GM12878 (cell line): ENCODE measurements around the gene TRDMT1. TPM values are rescaled to one million over a fixed set of nuclear protein-coding genes. Genes with fewer than 3 reads are reported as not detected.

Experiments
- BACH1 ChIP-seq: fragments of 450-650 bp; IDR thresholded peaks from 2 replicates; pipeline ENCODE4 v1.6.1; 2017; ENCODE audit warnings: mild to moderate bottlenecking, borderline replicate concordance
- CUX1 ChIP-seq: IDR thresholded peaks from 2 replicates; pipeline ENCODE4 v1.6.1; 2012; ENCODE audit warnings: improper control_type of control experiment, low read depth, low read length; ENCODE audit not compliant: insufficient replicate concordance
- EZH2 ChIP-seq: IDR thresholded peaks from 2 replicates; pipeline ENCODE4 v1.6.1; 2012; ENCODE audit warnings: low read depth, mild to moderate bottlenecking, control low read depth, inconsistent platforms, low read length, borderline replicate concordance; ENCODE audit not compliant: control insufficient read depth
- HDGF ChIP-seq: fragments of 450-650 bp; IDR thresholded peaks from 2 replicates; pipeline ENCODE4 v1.6.1; 2016; ENCODE audit warnings: antibody characterized with exemption
- IRF4 ChIP-seq: IDR thresholded peaks from 2 replicates; pipeline ENCODE4 v1.6.1; 2011; ENCODE audit warnings: low read depth, low read length
- KAT2A ChIP-seq: conservative IDR thresholded peaks from 2 replicates; pipeline ENCODE4 v1.6.1; 2011; ENCODE audit warnings: low read depth, low read length; ENCODE audit not compliant: control insufficient read depth
- LARP7 ChIP-seq: fragments of 450-650 bp; IDR thresholded peaks from 2 replicates; pipeline ENCODE4 v1.6.1; 2017; ENCODE audit warnings: mild to moderate bottlenecking
- MTA2 ChIP-seq: fragments of 450-650 bp; IDR thresholded peaks from 2 replicates; pipeline ENCODE4 v1.6.1; 2016; ENCODE audit warnings: low read depth, mild to moderate bottlenecking, moderate library complexity
- NR2C1 ChIP-seq: fragments of 450-650 bp; IDR thresholded peaks from 2 replicates; pipeline ENCODE4 v1.6.1; 2017; ENCODE audit warnings: antibody characterized with exemption, mild to moderate bottlenecking, moderate library complexity
- NRF1 ChIP-seq: conservative IDR thresholded peaks from 2 replicates; pipeline ENCODE4 v1.6.1; 2011; ENCODE audit warnings: mild to moderate bottlenecking, low read depth, low read length, improper control_type of control experiment
- POLR2A ChIP-seq: IDR thresholded peaks from 2 replicates; pipeline ENCODE4 v1.6.1; 2011; ENCODE audit warnings: low read depth, mild to moderate bottlenecking, low read length
- RAD51 ChIP-seq: fragments of 450-650 bp; IDR thresholded peaks from 2 replicates; pipeline ENCODE4 v1.6.1; 2016; ENCODE audit warnings: moderate library complexity, mild to moderate bottlenecking, inconsistent platforms
- RELB ChIP-seq: fragments of 450-650 bp; IDR thresholded peaks from 2 replicates; pipeline ENCODE4 v1.6.1; 2017; ENCODE audit warnings: low read depth, mild to moderate bottlenecking, moderate library complexity
- SIX5 ChIP-seq: IDR thresholded peaks from 2 replicates; pipeline ENCODE4 v1.6.1; 2011; ENCODE audit warnings: mild to moderate bottlenecking, low read depth, low read length, moderate library complexity; ENCODE audit not compliant: severe bottlenecking
- SMARCA5 ChIP-seq: fragments of 450-650 bp; IDR thresholded peaks from 2 replicates; pipeline ENCODE4 v1.6.1; 2017; ENCODE audit warnings: mild to moderate bottlenecking
- SP1 ChIP-seq: IDR thresholded peaks from one replicate; pipeline ENCODE4 v1.6.1; 2011; ENCODE audit warnings: low read depth, low read length
- SREBF2 ChIP-seq: IDR thresholded peaks from 2 replicates; pipeline ENCODE4 v1.6.1; 2012; ENCODE audit warnings: mild to moderate bottlenecking, low read length
- TARDBP ChIP-seq: IDR thresholded peaks from 2 replicates; pipeline ENCODE4 v1.6.1; 2016; ENCODE audit warnings: borderline replicate concordance
- ZNF274 ChIP-seq: IDR thresholded peaks from one replicate; pipeline ENCODE4 v1.8.0; 2011; ENCODE audit not compliant: insufficient read length, insufficient read depth
- polyA plus RNA-seq, 11 experiments: library from polyadenylated mRNA; depleted of rRNA in 4 of 11; unstranded in 6 of 11; stranded (reverse) in 5 of 11; fragments of >200 nt; fragmentation: Nextera tagmentation in 4 of 11; fragmentation: Illumina TruSeq in 1 of 11; extraction: Ambion mirVana in 4 of 11; extraction: Trizol in 1 of 11; gene quantifications; 1 replicate in 1 of 11; 2 replicates in 10 of 11; pipeline versions ENCODE4 v1.2.1 to v1.2.3, GENCODE V29; 2011 to 2016; ENCODE audit warnings: inconsistent platforms in 2 of 11, missing spikeins in 2 of 11, low read depth in 1 of 11
- total RNA-seq, 4 experiments: library from RNA; depleted of rRNA in 3 of 4; stranded (reverse); fragments of >200 nt in 3 of 4; fragmentation: Illumina TruSeq in 1 of 4; extraction: Trizol in 1 of 4; gene quantifications; 2 replicates each; pipeline versions ENCODE4 v1.2.1 to v1.2.3, GENCODE V29; 2013 to 2021
- TF ChIP-seq, protein P1 (sequence below): fragments of 450-650 bp; formaldehyde crosslinking; IDR thresholded peaks from 2 replicates; pipeline ENCODE4 v1.4.0; 2020; ENCODE audit warnings: mild to moderate bottlenecking, moderate library complexity
- TF ChIP-seq, protein P2 (sequence below): IDR thresholded peaks from 2 replicates; pipeline ENCODE4 v1.6.1; 2012; ENCODE audit warnings: low read depth, low read length, improper control_type of control experiment

Gene TRDMT1
- total and polyA plus RNA-seq, 10 of the 15 experiments (the other 5 are each of a cell fraction or from before 2014, with no cell fraction given): 2.3 to 9.7 (median 4.6) TPM

GRCh38 chr10:17228091-17229015 lies 26.9 kb upstream of the TRDMT1 start, which contains the start of gene VIM (continued):
- TF ChIP-seq, protein P1, sequence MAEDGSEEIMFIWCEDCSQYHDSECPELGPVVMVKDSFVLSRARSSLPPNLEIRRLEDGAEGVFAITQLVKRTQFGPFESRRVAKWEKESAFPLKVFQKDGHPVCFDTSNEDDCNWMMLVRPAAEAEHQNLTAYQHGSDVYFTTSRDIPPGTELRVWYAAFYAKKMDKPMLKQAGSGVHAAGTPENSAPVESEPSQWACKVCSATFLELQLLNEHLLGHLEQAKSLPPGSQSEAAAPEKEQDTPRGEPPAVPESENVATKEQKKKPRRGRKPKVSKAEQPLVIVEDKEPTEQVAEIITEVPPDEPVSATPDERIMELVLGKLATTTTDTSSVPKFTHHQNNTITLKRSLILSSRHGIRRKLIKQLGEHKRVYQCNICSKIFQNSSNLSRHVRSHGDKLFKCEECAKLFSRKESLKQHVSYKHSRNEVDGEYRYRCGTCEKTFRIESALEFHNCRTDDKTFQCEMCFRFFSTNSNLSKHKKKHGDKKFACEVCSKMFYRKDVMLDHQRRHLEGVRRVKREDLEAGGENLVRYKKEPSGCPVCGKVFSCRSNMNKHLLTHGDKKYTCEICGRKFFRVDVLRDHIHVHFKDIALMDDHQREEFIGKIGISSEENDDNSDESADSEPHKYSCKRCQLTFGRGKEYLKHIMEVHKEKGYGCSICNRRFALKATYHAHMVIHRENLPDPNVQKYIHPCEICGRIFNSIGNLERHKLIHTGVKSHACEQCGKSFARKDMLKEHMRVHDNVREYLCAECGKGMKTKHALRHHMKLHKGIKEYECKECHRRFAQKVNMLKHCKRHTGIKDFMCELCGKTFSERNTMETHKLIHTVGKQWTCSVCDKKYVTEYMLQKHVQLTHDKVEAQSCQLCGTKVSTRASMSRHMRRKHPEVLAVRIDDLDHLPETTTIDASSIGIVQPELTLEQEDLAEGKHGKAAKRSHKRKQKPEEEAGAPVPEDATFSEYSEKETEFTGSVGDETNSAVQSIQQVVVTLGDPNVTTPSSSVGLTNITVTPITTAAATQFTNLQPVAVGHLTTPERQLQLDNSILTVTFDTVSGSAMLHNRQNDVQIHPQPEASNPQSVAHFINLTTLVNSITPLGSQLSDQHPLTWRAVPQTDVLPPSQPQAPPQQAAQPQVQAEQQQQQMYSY: no peak
- TF ChIP-seq RELB (0 out of 2 replicates have a peak, but pooled peaks have one; percentile 56), CUX1 (no peak), HDGF (no peak), LARP7 (peak; percentile 88; the same call in 1 of the 2 replicates), SMARCA5 (no peak), SIX5 (no peak), EZH2 (no peak), NRF1 (no peak), POLR2A (peak; percentile 53), BACH1 (no peak), SREBF2 (no peak), IRF4 (no peak), SP1 (no peak), TARDBP (no peak), MTA2 (no peak), NR2C1 (no peak), RAD51 (no peak), KAT2A (no peak), ZNF274 (no peak)
- TF ChIP-seq, protein P2, sequence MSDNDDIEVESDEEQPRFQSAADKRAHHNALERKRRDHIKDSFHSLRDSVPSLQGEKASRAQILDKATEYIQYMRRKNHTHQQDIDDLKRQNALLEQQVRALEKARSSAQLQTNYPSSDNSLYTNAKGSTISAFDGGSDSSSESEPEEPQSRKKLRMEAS: 0 out of 2 replicates have a peak, but pooled peaks have one; percentile 43
